HG03108 (cell line): ENCODE data around the gene VPS37C.

Experiments
- ATAC-seq: cut with Tn5 transposase; IDR thresholded peaks from one replicate; pipeline ENCODE4 v1.9.1; 2021; ENCODE audit warnings: moderate library complexity; ENCODE audit not compliant: unreplicated experiment

Gene VPS37C

DNA sequence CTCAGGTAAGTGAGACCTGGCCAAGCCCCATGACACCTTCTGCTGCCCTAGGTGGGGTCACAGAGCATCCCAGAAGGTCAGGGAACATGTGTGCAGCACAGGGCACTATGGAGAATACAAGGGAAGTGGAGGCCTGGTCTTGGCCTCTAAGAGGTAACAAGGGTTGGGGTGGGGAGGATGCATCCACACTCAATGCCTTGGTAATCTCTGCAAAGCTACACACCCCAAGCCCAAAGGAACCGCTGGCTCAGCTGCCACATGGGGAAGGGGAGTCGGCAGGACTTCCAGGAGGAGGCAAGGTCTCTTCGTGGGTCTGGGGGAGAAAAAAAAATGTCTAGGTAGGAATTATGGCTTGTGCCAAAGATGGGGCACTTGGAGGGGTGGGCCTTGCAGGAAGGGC is 41.7 kb downstream of the VPS37C start:
- no peak for ATAC-seq

DNA sequence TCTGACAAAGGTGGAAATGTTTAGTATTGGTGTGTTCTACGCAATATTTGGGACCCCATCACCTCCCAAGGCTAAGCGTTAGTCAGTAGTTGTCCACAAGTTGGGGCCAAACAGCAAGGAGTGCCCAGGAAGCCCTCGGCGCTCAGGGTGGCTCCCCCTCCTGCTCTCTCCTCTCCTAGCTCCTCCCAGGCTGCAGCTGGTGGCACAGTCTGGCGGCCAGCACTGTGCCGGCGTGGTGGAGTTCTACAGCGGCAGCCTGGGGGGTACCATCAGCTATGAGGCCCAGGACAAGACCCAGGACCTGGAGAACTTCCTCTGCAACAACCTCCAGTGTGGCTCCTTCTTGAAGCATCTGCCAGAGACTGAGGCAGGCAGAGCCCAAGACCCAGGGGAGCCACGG is 42.2 kb downstream of the VPS37C start:
- ATAC-seq: no peak

DNA sequence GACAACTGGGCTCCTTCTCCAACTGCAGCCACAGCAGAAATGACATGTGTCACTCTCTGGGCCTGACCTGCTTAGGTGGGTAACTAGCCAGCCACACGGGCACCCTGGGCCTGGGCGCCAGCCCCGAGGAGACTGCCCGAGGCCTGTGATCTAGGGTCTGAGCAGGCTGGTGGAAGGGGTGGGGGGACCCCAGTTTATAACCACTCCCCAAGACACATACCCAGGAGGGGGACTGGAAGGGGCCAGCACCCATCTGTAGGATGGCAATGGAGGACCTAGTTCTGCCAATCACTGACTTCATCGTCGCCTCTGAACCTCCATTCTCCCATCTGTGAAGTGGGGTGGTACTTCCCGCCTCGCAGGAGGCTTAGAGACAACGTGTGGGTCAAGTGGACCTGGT is 42.8 kb downstream of the VPS37C start:
- no peak for ATAC-seq

GRCh38 chr11:61118004-61118403 is 43.2 kb downstream of the VPS37C start:
- ATAC-seq: no peak

DNA sequence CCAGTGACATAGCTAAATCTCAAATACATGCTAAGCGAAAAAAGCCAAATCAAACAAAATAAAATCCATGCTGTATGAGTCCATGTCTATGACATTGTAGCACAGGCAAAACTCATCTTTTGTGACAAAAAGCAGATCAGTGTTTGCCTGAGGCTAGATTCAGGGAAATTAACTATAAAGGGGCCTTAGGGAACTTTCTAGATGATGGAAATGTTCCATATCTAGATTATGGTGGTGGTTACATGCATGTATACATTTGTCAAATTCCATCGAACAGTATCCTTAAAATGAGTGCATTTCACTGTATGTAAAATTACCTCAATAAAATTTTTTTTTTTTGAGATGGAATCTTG is 44.1 kb downstream of the VPS37C start:
- ATAC-seq: no peak

- ATAC-seq: no peak
These were observed 44.6 kb downstream of the VPS37C start for GRCh38 chr11:61116426-61117167.

DNA sequence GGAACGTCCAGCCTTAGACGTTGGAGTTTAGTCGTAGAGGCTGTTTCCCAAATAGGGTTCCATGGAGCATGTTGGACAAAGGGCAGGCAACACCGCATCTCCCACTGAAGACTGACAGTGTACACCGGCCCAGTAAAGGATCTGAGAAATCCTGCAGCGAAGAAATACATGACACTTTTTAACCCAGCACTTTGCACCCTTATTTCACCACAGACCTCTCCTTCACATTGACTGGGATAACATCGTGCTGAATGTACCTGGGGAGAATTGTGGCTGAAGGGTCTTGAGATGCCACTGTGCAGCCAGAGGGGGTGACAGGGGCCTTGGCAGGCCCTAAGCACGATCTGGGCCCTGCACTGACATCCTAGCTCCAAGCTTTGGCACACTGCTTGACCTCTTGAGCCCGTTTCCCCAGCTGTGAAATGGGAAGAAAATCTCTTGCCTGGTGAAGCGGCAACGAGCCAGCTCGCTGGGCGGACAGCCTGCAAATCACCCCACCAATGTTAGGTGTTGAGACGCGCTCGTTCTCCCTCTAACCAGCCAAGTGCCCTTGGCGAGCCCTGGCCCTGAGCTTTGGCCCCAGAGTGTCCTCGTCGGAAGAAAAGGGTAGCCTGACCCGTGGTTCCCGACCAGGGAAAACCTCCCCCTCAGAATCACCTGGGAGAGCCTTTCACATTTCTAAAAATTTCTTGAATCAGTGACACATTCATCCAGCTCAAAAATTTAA is 45.6 kb downstream of the VPS37C start:
- ATAC-seq: no peak

DNA sequence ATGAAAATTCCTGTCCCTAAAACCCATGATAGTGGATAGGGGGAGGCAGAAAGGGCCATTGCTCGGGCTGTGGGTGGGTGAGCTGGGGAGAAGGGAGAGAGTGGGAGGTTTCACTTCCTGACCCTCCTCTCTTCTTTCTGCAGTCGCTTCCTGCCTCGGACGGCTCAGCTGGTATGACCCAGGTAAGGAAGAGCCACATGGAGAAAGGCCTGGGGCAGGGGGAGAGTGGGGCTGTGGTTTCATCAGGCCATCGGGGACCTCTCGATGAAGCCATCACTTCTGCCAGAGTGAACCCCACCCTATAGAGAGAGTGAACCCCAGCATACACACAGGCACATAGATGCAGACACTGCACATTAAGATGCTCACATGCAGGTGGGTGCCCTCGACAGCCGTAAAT is 46.3 kb downstream of the VPS37C start:
- no peak for ATAC-seq

DNA sequence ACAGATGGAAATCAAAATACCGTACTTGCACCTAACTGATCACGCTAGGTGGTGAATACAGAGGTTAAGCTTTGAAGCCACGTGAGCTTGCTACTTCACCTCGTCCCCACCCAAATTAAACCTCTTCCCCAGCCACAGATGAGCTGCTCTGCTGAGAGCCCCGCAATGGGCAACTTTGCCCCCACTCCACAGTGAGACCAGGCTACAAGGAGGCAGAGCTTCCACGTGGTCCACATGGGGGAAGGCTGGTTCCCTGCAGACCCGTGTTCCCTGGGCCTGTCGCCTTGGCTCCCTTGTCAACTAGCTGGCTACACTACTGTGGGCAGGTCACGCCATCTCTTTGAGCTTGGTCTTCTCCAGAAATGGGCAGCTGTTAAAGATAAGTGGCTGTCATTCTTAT is 48.0 kb downstream of the VPS37C start:
- no peak for ATAC-seq

GRCh38 chr11:61112575-61112974 is 48.7 kb downstream of the VPS37C start:
- ATAC-seq: no peak

- no peak for ATAC-seq
These were observed 49.3 kb downstream of the VPS37C start for GRCh38 chr11:61111786-61112517.

GRCh38 chr11:61111050-61111435 is 50.2 kb downstream of the VPS37C start:
- no peak for ATAC-seq

- no peak for ATAC-seq
These were observed 50.8 kb downstream of the VPS37C start for GRCh38 chr11:61110255-61111049.

DNA sequence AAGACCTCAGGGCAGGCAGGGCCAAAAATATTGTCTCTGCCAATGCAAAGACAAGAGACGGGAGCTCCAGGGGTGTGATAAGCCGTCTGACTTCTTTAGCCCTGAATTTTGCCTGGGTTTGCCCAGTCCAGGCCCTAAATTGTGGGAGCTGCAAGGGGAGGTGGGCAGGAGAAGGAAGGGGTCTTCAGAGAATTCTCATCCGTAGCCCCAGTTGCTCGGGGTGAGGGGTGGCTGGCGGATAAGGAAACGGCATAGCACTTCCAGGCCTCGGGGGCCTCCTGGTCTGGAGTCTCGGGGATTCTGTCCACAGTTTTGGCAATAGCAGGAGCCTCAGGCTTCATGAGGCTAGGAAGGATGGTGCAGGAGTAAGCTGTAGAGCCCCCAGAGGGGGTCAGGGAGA is 51.6 kb downstream of the VPS37C start:
- ATAC-seq: no peak

GRCh38 chr11:61108847-61109585 is 52.2 kb downstream of the VPS37C start:
- ATAC-seq: no peak

DNA sequence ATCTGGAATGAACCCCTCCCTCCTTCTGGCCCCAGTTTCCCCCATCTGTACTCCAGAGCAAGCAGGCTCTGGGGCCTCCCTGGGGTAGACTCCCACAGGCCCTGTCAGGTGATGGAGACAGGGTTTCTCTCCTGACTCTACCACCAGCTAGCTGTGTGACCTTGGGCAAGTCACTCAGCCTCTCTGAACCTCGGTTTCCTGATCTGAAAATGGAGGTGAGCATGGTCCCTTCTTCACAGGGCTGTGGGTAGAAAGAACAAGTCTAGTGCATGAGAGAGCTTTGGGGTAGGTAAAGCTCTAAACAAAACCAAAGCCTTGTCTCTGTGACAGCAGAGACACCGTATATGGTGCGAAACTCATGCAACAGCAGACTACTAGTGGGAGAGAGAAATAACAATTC is 53.3 kb downstream of the VPS37C start:
- no peak for ATAC-seq

GRCh38 chr11:61106894-61107470 is 54.2 kb downstream of the VPS37C start:
- no peak for ATAC-seq

GRCh38 chr11:61106296-61106695 is 54.9 kb downstream of the VPS37C start:
- no peak for ATAC-seq

DNA sequence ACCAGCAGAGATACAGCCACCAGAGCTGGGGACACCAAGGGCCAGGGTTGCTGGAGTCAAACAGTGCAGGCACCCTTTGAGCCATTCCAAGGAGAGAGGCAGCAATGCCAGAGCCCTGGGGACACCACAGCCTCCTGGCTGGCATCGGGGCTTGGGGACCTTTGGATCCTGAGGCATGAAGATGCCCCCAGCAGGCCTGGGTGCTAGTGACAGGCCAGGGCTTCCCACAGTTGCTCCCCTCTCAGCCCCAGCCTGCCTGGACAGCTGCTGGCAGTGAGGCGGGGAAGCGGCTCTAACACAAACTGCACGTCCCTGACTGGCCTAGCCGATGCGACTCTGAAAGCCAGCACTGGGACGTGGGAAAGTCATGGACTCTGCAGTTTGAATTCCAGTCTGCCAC is 56.3 kb downstream of the VPS37C start:
- no peak for ATAC-seq

- no peak for ATAC-seq
These were observed 57.3 kb downstream of the VPS37C start for GRCh38 chr11:61103851-61104423.
